ENCODE results near the gene DYSF. TPM values are rescaled to one million over a fixed set of nuclear protein-coding genes. Genes with fewer than 3 reads are reported as not detected.

DYSF gene
- total RNA-seq, 1 donor from 2014 or later = 72.0 TPM

- Mint-ChIP-seq H3K36me3 (ENCODE audit: unreplicated experiment) (no peaks in the 10 kb centered on the region), H3K9me3 (ENCODE audit: unreplicated experiment) (no peaks in the 10 kb centered on the region), H3K27ac (ENCODE audit: unreplicated experiment) (no peak overlapping the region), H3K4me1 (ENCODE audit: unreplicated experiment) (peaks cover 12% of the 10 kb centered on the region), H3K27me3 (ENCODE audit: unreplicated experiment) (peaks cover 22% of the 10 kb centered on the region), H3K4me3 (ENCODE audit: unreplicated experiment) (no peak overlapping the region)
- TF ChIP-seq CTCF (IDR thresholded peaks at IDR 0.05) = no peak
- no peak for DNase-seq (ENCODE audit: extremely low spot score, unreplicated experiment)
Measured at GRCh38 chr2:71702071-71702970, 249.0 kb downstream of the DYSF start.

GRCh38 chr2:71702971-71703898 is 249.9 kb downstream of the DYSF start:
- Mint-ChIP-seq H3K9me3 (ENCODE audit: unreplicated experiment) (no peaks in the 10 kb centered on the region), H3K27ac (ENCODE audit: unreplicated experiment) (no peak overlapping the region), H3K27me3 (ENCODE audit: unreplicated experiment) (peaks cover 22% of the 10 kb centered on the region), H3K4me3 (ENCODE audit: unreplicated experiment) (no peak overlapping the region), H3K4me1 (ENCODE audit: unreplicated experiment) (peaks cover 2% of the 10 kb centered on the region), H3K36me3 (ENCODE audit: unreplicated experiment) (no peaks in the 10 kb centered on the region)
- DNase-seq (ENCODE audit: extremely low spot score, unreplicated experiment) = no peak
- no peak for TF ChIP-seq CTCF (IDR thresholded peaks at IDR 0.05)

- Mint-ChIP-seq H3K4me3 (ENCODE audit: unreplicated experiment) (no peak overlapping the region), H3K27ac (ENCODE audit: unreplicated experiment) (no peak overlapping the region), H3K4me1 (ENCODE audit: unreplicated experiment) (peaks cover 2% of the 10 kb centered on the region), H3K27me3 (ENCODE audit: unreplicated experiment) (peaks cover 22% of the 10 kb centered on the region), H3K9me3 (ENCODE audit: unreplicated experiment) (no peaks in the 10 kb centered on the region), H3K36me3 (ENCODE audit: unreplicated experiment) (no peaks in the 10 kb centered on the region)
- TF ChIP-seq CTCF (IDR thresholded peaks at IDR 0.05) = no peak
- no peak for DNase-seq (ENCODE audit: extremely low spot score, unreplicated experiment)
Measured at GRCh38 chr2:71704131-71704561, 250.8 kb downstream of the DYSF start.

GRCh38 chr2:71704688-71705087 is 251.3 kb downstream of the DYSF start:
- Mint-ChIP-seq H3K4me1 (ENCODE audit: unreplicated experiment) (peaks cover 2% of the 10 kb centered on the region), H3K9me3 (ENCODE audit: unreplicated experiment) (no peaks in the 10 kb centered on the region), H3K27ac (ENCODE audit: unreplicated experiment) (no peak overlapping the region), H3K27me3 (ENCODE audit: unreplicated experiment) (peaks cover 22% of the 10 kb centered on the region), H3K4me3 (ENCODE audit: unreplicated experiment) (no peak overlapping the region), H3K36me3 (ENCODE audit: unreplicated experiment) (no peaks in the 10 kb centered on the region)
- no peak for TF ChIP-seq CTCF (IDR thresholded peaks at IDR 0.05)
- no peak for DNase-seq (ENCODE audit: extremely low spot score, unreplicated experiment)

Measured in osteocyte (in vitro differentiated cells).